IMR-90 (cell line): ENCODE data around the gene CLDN9. TPM values are rescaled to one million over a fixed set of nuclear protein-coding genes. Genes with fewer than 3 reads are reported as not detected.

Experiments used
- BHLHE40 ChIP-seq: fragments of 150-350 bp; IDR thresholded peaks from 2 replicates; pipeline ENCODE4 v1.6.1; 2016; ENCODE audit warnings: mild to moderate bottlenecking, low read depth, low read length
- CTCF ChIP-seq: conservative IDR thresholded peaks from 2 replicates; pipeline ENCODE4 v1.5.1; 2012; ENCODE audit warnings: mild to moderate bottlenecking, low read depth, low read length, improper control_type of control experiment
- MAFK ChIP-seq: IDR thresholded peaks from 2 replicates; pipeline ENCODE4 v1.6.1; 2012; ENCODE audit warnings: low read depth, low read length, improper control_type of control experiment
- polyA plus RNA-seq, 3 experiments: library from polyadenylated mRNA; depleted of rRNA; stranded (reverse); fragments of >200 nt; gene quantifications; 2 replicates each; pipeline ENCODE4 v1.2.3, GENCODE V29; 2012; ENCODE audit warnings: low replicate concordance in 1 of 3
- total RNA-seq: library from RNA; depleted of rRNA; stranded (reverse); fragments of >200 nt; gene quantifications from 2 replicates; pipeline ENCODE4 v1.2.3, GENCODE V29; 2012

Gene CLDN9
- total and polyA plus RNA-seq, 2 of the 4 experiments (the other 2 are of a cell fraction) = 0.05 TPM; not detected in 1

GRCh38 chr16:3020604-3021448 lies 8.1 kb downstream of the CLDN9 start (continued):
- TF ChIP-seq CTCF = no peak
- TF ChIP-seq MAFK = no peak
- peak; percentile 43 for TF ChIP-seq BHLHE40
